Measurements from ENCODE around the gene LGALS9C.
"Not testable (repeated sequence)": the region's sequence is repeated elsewhere in the genome, so short reads cannot be mapped to it uniquely, and the experiment has no call there.

The LGALS9C gene

GRCh38 chr17:18503221-18503620 is 26.6 kb downstream of the LGALS9C start:
- H3K27me3 ChIP-seq (replicated peaks; ENCODE audit: control insufficient read depth, insufficient read depth, low read length); DNase-seq (ENCODE audit: low read depth); H3K9me3 ChIP-seq (ENCODE audit: control insufficient read depth, low read length); H3K4me3 ChIP-seq (ENCODE audit: low read length); H3K4me1 ChIP-seq (ENCODE audit: control insufficient read depth, insufficient read depth, low read length); H3K36me3 ChIP-seq (ENCODE audit: control insufficient read depth, insufficient read depth, low read length, severe bottlenecking); H3K9ac ChIP-seq (ENCODE audit: low read length): not testable (repeated sequence)

GRCh38 chr17:18507729-18508128 is 31.1 kb downstream of the LGALS9C start:
- not testable (repeated sequence) for H3K4me3 ChIP-seq (ENCODE audit: low read length); DNase-seq (ENCODE audit: low read depth)

GRCh38 chr17:18508667-18509066 is 32.1 kb downstream of the LGALS9C start:
- not testable (repeated sequence) for H3K36me3 ChIP-seq (ENCODE audit: control insufficient read depth, insufficient read depth, low read length, severe bottlenecking); DNase-seq (ENCODE audit: low read depth); H3K4me1 ChIP-seq (ENCODE audit: control insufficient read depth, insufficient read depth, low read length); H3K27me3 ChIP-seq (replicated peaks; ENCODE audit: control insufficient read depth, insufficient read depth, low read length); H3K4me3 ChIP-seq (ENCODE audit: low read length); H3K9ac ChIP-seq (ENCODE audit: low read length); H3K9me3 ChIP-seq (ENCODE audit: control insufficient read depth, low read length)

More at GRCh38 chr17:18507729-18508128, 31.1 kb downstream of the LGALS9C start:
- H3K4me1 ChIP-seq (ENCODE audit: control insufficient read depth, insufficient read depth, low read length); H3K9me3 ChIP-seq (ENCODE audit: control insufficient read depth, low read length); H3K9ac ChIP-seq (ENCODE audit: low read length); H3K27me3 ChIP-seq (replicated peaks; ENCODE audit: control insufficient read depth, insufficient read depth, low read length); H3K36me3 ChIP-seq (ENCODE audit: control insufficient read depth, insufficient read depth, low read length, severe bottlenecking): not testable (repeated sequence)

- H3K9me3 ChIP-seq (ENCODE audit: control insufficient read depth, low read length); DNase-seq (ENCODE audit: low read depth); H3K4me1 ChIP-seq (ENCODE audit: control insufficient read depth, insufficient read depth, low read length); H3K27me3 ChIP-seq (replicated peaks; ENCODE audit: control insufficient read depth, insufficient read depth, low read length); H3K4me3 ChIP-seq (ENCODE audit: low read length); H3K36me3 ChIP-seq (ENCODE audit: control insufficient read depth, insufficient read depth, low read length, severe bottlenecking); H3K9ac ChIP-seq (ENCODE audit: low read length): not testable (repeated sequence)
Observed at GRCh38 chr17:18521100-18521499, 44.5 kb downstream of the LGALS9C start.

GRCh38 chr17:18525015-18525414 is 48.4 kb downstream of the LGALS9C start:
- not testable (repeated sequence) for H3K9ac ChIP-seq (ENCODE audit: low read length); H3K4me3 ChIP-seq (ENCODE audit: low read length); H3K9me3 ChIP-seq (ENCODE audit: control insufficient read depth, low read length); H3K27me3 ChIP-seq (replicated peaks; ENCODE audit: control insufficient read depth, insufficient read depth, low read length); H3K4me1 ChIP-seq (ENCODE audit: control insufficient read depth, insufficient read depth, low read length); H3K36me3 ChIP-seq (ENCODE audit: control insufficient read depth, insufficient read depth, low read length, severe bottlenecking); DNase-seq (ENCODE audit: low read depth)

GRCh38 chr17:18526168-18526800 is 49.7 kb downstream of the LGALS9C start:
- not testable (repeated sequence) for H3K4me3 ChIP-seq (ENCODE audit: low read length); H3K27me3 ChIP-seq (replicated peaks; ENCODE audit: control insufficient read depth, insufficient read depth, low read length); H3K9ac ChIP-seq (ENCODE audit: low read length); H3K36me3 ChIP-seq (ENCODE audit: control insufficient read depth, insufficient read depth, low read length, severe bottlenecking); H3K9me3 ChIP-seq (ENCODE audit: control insufficient read depth, low read length); H3K4me1 ChIP-seq (ENCODE audit: control insufficient read depth, insufficient read depth, low read length); DNase-seq (ENCODE audit: low read depth)

GRCh38 chr17:18527354-18527753 is 50.8 kb downstream of the LGALS9C start:
- not testable (repeated sequence) for H3K36me3 ChIP-seq (ENCODE audit: control insufficient read depth, insufficient read depth, low read length, severe bottlenecking); H3K9me3 ChIP-seq (ENCODE audit: control insufficient read depth, low read length); DNase-seq (ENCODE audit: low read depth); H3K4me3 ChIP-seq (ENCODE audit: low read length); H3K27me3 ChIP-seq (replicated peaks; ENCODE audit: control insufficient read depth, insufficient read depth, low read length); H3K4me1 ChIP-seq (ENCODE audit: control insufficient read depth, insufficient read depth, low read length); H3K9ac ChIP-seq (ENCODE audit: low read length)

- not testable (repeated sequence) for DNase-seq (ENCODE audit: low read depth); H3K4me3 ChIP-seq (ENCODE audit: low read length); H3K9ac ChIP-seq (ENCODE audit: low read length); H3K4me1 ChIP-seq (ENCODE audit: control insufficient read depth, insufficient read depth, low read length); H3K9me3 ChIP-seq (ENCODE audit: control insufficient read depth, low read length); H3K27me3 ChIP-seq (replicated peaks; ENCODE audit: control insufficient read depth, insufficient read depth, low read length); H3K36me3 ChIP-seq (ENCODE audit: control insufficient read depth, insufficient read depth, low read length, severe bottlenecking)
Observed at GRCh38 chr17:18528435-18528834, 51.8 kb downstream of the LGALS9C start.

- not testable (repeated sequence) for H3K4me3 ChIP-seq (ENCODE audit: low read length); H3K9ac ChIP-seq (ENCODE audit: low read length); H3K4me1 ChIP-seq (ENCODE audit: control insufficient read depth, insufficient read depth, low read length); H3K36me3 ChIP-seq (ENCODE audit: control insufficient read depth, insufficient read depth, low read length, severe bottlenecking); H3K9me3 ChIP-seq (ENCODE audit: control insufficient read depth, low read length); H3K27me3 ChIP-seq (replicated peaks; ENCODE audit: control insufficient read depth, insufficient read depth, low read length); DNase-seq (ENCODE audit: low read depth)
Observed at GRCh38 chr17:18528899-18529500, 52.4 kb downstream of the LGALS9C start.

- H3K9me3 ChIP-seq (ENCODE audit: control insufficient read depth, low read length); H3K36me3 ChIP-seq (ENCODE audit: control insufficient read depth, insufficient read depth, low read length, severe bottlenecking); H3K27me3 ChIP-seq (replicated peaks; ENCODE audit: control insufficient read depth, insufficient read depth, low read length); H3K9ac ChIP-seq (ENCODE audit: low read length); DNase-seq (ENCODE audit: low read depth); H3K4me3 ChIP-seq (ENCODE audit: low read length); H3K4me1 ChIP-seq (ENCODE audit: control insufficient read depth, insufficient read depth, low read length): not testable (repeated sequence)
Observed at GRCh38 chr17:18530405-18530804, 53.8 kb downstream of the LGALS9C start.

- DNase-seq (ENCODE audit: low read depth); H3K4me1 ChIP-seq (ENCODE audit: control insufficient read depth, insufficient read depth, low read length); H3K9ac ChIP-seq (ENCODE audit: low read length); H3K36me3 ChIP-seq (ENCODE audit: control insufficient read depth, insufficient read depth, low read length, severe bottlenecking); H3K9me3 ChIP-seq (ENCODE audit: control insufficient read depth, low read length); H3K27me3 ChIP-seq (replicated peaks; ENCODE audit: control insufficient read depth, insufficient read depth, low read length); H3K4me3 ChIP-seq (ENCODE audit: low read length): not testable (repeated sequence)
Observed at GRCh38 chr17:18542234-18542633, 65.6 kb downstream of the LGALS9C start.

- not testable (repeated sequence) for H3K36me3 ChIP-seq (ENCODE audit: control insufficient read depth, insufficient read depth, low read length, severe bottlenecking); H3K27me3 ChIP-seq (replicated peaks; ENCODE audit: control insufficient read depth, insufficient read depth, low read length); H3K4me3 ChIP-seq (ENCODE audit: low read length); H3K9ac ChIP-seq (ENCODE audit: low read length); DNase-seq (ENCODE audit: low read depth); H3K4me1 ChIP-seq (ENCODE audit: control insufficient read depth, insufficient read depth, low read length); H3K9me3 ChIP-seq (ENCODE audit: control insufficient read depth, low read length)
Observed at GRCh38 chr17:18542907-18543306, 66.3 kb downstream of the LGALS9C start.
